ENCODE measurements around the gene PLEKHA6. TPM values are rescaled to one million over a fixed set of nuclear protein-coding genes. Genes with fewer than 3 reads are reported as not detected.

The PLEKHA6 gene
- total RNA-seq, 1 experiment from 2014 or later: 0.29 TPM

DNA sequence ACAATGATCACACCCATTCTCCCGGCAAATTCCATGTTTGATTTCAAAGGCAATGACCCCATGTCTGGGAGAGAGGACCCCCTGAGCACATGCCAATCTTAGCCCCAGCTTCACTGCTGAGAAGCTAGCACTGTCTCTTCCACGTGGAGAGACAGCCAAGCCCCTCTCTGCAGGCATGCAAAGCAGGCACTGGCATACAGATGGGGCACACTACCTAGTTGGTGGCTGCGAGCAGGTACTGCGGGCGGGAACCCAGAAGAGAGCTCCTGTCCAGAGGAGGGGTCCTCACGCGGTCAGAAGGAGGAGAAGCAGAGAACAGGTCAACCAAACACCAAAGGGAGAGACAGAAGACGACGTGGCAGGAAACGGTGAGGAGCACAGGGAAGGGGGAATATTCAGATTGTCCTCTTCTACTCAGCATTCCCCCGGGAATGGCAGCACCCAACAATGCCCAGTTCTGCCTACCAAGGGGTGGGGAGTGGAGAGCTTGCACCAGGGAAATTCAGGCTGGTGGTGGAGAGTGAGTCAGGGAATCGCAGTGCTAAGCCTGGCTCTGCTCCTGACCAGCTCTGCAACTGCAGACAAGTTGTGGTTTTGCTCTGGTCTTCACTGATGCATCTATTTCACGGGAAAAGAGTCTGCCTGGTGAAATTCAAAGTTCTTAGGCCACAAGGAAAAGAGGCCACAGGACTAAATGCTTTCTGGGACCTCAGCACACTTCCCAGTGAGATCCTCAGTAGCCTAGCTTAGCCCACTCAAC, 97.8 kb downstream of the PLEKHA6 start:
- DNase-seq (ENCODE audit: low read depth): peak; percentile 34

GRCh38 chr1:204261266-204261665, 98.5 kb downstream of the PLEKHA6 start:
- DNase-seq (ENCODE audit: low read depth): no peak

DNA sequence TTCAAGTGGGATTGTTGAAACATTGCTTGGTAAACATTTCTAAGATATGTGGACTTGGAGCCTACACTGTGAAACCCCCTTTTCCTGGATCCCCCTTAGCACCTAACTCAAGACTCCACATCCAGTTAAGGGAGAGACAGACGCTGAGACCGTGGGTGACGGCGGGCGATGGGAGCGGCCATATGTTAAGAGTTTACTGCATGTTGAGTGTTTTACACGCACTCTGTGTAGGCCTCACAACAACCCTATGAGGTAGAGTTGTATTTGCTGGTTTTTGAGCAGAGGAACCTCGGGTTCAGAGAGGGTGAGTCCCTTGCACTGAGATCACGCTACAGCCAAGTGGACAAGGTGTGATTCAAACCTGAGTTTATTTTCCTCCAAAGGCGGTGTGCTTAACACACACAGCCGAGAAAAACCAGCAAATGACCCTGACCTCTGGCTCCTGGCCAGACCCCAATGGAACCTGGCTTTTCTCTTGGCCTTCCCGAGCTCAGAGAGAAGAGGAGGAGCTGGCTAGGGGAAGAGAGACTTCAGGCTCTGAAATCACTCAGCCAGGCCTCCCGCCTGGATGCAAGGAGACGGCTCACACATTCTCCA, 99.0 kb downstream of the PLEKHA6 start:
- DNase-seq (ENCODE audit: low read depth): no peak

DNA sequence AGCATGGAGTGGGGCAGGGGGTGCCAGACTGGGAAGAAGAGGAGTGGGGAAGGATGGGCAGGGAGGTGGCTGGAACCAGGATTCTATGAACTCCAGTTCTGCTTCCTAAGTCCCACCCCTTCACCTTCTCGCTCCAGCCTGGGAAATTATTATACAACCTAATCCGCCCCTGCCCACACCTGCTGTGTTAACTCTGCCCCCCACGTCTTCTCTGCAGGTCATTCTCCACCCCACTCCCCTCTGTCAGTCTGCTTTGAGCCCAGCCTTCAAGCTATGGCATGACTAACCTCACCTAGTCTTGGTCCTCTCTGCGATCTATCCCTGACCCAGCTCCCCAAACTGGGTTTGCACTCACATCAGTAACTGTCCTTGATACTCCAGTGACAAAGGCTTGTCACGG, 99.9 kb downstream of the PLEKHA6 start:
- no peak for DNase-seq (ENCODE audit: low read depth)

DNA sequence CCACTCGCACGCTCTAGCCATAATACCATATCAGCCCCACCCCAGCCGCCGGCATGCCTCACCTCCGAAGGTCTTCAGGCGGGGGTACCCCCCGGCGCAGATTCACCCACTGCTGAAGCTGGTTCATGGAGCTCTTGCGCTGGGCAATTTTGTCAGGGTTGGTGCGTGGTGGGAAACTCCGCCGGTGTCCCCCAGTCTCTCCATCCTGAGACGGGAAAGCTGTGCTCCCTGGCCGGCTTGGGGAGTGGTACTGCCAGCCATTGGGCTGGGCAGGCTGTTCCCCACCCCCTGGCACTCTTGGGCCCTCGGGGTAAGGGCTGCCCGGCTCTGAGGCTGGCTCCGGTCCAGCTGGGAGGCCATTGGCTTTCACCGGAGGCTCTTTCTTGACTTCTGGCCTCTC, 100.5 kb downstream of the PLEKHA6 start:
- DNase-seq (ENCODE audit: low read depth): no peak

GRCh38 chr1:204258213-204259115, 101.3 kb downstream of the PLEKHA6 start:
- DNase-seq (ENCODE audit: low read depth): peak; percentile 76

GRCh38 chr1:204257446-204257845, 102.3 kb downstream of the PLEKHA6 start:
- DNase-seq (ENCODE audit: low read depth): no peak

DNA sequence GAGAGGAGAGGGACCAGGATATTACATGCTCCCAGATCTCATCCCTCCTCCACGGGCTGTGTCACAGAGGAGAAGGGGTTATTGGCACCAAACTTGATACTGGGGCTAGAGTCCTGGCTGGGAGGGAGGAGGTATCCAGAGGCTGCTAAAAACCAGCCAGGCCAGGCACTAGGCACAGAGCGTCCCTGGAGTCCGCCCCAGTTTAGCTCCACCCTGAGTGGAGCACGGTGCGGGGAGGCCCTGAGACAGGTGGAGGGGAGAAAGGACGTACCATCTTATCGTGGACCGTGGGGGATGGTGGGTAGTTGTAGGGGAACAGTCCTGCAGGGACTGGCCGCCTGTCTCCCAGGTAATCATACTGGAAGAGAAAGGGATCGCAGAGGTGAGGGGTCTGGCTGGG, 103.2 kb downstream of the PLEKHA6 start:
- DNase-seq (ENCODE audit: low read depth): no peak

DNA sequence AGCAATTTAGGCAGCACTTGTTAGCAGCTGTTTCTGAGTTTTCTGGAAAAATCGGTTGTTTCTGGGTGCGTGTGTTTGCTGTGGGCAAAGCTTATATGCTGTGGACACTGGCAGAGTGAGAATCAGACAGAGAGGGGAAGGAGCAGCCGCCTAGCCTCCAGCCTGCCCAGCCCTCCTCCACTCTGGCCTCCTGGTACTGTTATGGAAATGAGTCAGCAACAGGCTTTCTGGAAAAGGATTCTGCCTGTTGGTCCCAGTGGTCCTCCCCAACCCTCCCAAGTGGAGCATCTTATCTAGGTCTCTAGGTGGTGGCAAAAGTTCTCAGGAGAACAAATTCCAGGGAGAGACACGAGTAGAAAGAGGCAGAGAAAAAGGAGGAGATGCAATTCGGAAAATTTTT, 103.8 kb downstream of the PLEKHA6 start:
- DNase-seq (ENCODE audit: low read depth): peak; percentile 29

GRCh38 chr1:204255225-204255624, 104.5 kb downstream of the PLEKHA6 start:
- DNase-seq (ENCODE audit: low read depth): no peak

DNA sequence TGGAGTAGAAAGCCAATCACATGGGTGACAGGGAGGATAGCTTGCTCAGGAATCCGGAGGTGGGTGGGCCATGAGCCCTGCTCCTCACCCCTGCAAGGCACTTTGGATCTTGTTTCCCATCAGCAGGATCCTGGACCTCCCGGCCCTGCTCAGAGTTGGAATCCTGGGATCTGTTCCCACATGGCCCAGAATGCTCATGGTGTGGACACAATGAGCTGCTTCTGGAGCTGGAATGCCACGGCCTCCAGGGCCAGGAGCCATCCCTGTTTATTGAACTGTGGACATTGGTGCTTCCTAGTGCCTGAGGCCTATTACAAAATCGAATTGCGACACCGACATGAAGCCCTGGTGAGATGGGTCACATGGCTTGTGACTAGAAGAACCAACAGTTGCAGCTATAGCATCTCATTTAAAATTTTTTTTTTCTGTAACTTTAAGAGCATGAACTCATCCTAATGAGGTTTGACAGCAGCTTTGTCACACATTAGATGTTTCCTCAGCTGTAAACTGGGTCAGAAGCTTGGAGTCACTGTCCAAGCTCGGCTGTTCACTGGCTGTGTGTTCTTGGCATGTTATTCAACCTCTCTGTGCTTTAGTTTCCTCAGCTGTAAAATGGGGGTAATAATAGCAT, 105.6 kb downstream of the PLEKHA6 start:
- DNase-seq (ENCODE audit: low read depth): no peak

GRCh38 chr1:204251926-204252689, 107.6 kb downstream of the PLEKHA6 start:
- no peak for DNase-seq (ENCODE audit: low read depth)

DNA sequence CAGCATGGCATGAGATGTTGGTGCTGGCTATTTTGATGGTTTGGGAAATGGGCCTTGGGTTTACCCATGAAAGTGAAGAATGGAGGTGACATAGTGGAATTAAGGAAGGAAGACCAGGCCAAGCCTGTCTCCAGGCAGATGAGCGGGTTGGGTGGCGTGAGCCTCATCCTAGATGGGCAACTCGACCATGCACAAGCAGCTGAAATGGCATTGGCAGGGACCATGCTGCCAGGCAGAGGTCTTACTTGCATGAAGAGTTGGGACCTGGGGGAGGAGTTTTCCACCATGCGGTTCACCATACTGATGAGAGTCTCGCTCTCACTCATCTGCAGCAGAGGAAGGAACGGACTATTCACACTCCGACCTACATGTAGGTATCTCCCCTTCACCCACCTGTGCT, 108.4 kb downstream of the PLEKHA6 start:
- DNase-seq (ENCODE audit: low read depth): no peak

DNA sequence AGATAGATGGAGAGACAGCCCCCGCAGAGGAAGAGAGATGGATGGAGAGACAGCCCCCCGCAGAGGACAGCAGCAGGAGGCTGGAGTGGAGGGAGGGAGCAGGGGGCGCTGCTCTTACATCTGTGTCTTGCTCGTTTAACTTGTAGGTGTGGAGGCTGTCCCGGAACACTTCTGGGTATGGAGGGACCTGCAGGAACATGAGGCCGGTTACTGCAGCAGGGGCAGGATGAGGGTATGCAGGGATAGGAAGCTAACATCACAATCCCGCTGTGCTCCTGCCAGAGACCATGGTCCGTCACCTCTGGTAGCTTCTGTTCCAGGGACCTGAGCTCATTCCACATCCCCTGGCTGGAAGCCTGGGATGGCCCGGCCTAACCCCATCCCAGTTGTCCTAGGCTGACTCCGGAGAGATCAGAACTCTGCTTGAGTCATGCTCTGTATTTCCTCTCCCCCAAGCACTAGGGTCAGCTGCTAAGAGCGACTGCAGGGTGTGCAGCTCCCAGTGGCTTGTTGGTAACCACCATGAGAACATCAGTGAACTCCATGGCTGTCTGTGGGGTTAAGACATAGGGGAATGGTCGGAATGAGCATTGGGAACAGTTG, 109.2 kb downstream of the PLEKHA6 start:
- no peak for DNase-seq (ENCODE audit: low read depth)

- no peak for DNase-seq (ENCODE audit: low read depth)
Observed at GRCh38 chr1:204249736-204250427, 109.8 kb downstream of the PLEKHA6 start.

- DNase-seq (ENCODE audit: low read depth): no peak
Observed at GRCh38 chr1:204248954-204249353, 110.8 kb downstream of the PLEKHA6 start.

- no peak for DNase-seq (ENCODE audit: low read depth)
Observed at GRCh38 chr1:204246876-204247275, 112.9 kb downstream of the PLEKHA6 start.

- no peak for DNase-seq (ENCODE audit: low read depth)
Observed at GRCh38 chr1:204242920-204243319, 116.8 kb downstream of the PLEKHA6 start.

DNA sequence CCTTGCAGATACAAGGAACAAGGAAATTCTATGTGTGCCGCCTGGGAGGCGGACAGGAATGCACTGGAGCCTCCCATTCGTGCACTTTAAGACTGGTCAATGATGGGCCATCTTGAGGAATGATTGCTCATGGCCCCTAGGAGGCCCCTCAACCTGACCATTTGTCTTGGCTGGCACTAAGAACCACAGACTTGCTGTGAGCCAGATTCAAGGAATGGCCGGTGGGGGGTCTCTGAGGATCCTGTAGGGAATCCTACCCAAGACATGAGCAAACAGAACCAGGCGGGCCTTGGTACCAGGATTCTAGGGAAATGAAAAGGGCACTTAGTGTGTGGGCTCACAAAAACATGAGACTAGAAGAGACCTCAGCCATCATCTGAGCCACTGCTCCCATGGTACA, 117.8 kb downstream of the PLEKHA6 start:
- no peak for DNase-seq (ENCODE audit: low read depth)

GRCh38 chr1:204241050-204241449, 118.7 kb downstream of the PLEKHA6 start:
- peak; percentile 12 for DNase-seq (ENCODE audit: low read depth)
